HG03159 (cell line): Measurements from ENCODE around the gene GNAQ.

ENCODE experiments used
- ATAC-seq: cut with Tn5 transposase; IDR thresholded peaks from one replicate; pipeline ENCODE4 v1.9.1; 2021; ENCODE audit warnings: mild to moderate bottlenecking, moderate library complexity; ENCODE audit not compliant: unreplicated experiment

The GNAQ gene

GRCh38 chr9:77672183-77672582 is 359.4 kb downstream of the GNAQ start:
- no peak for ATAC-seq

- ATAC-seq, result no peak
Measured at GRCh38 chr9:77667151-77667550, 364.5 kb downstream of the GNAQ start.
